K562 (cell line): Measurements from ENCODE around the gene TCFL5. TPM values are rescaled to one million over a fixed set of nuclear protein-coding genes. Genes with fewer than 3 reads are reported as not detected.

ENCODE experiments used
- ATAC-seq: fragments of 200-7000 bp; cut with Tn5 transposase; 3 replicates; pipeline ENCODE4 v1.9.1; 2020; ENCODE audit warnings: moderate library complexity
- BruUV-seq: library from RNA; stranded (reverse); fragments of 400-500 nt; replicated peaks from 2 replicates; lab custom pipeline; 2021; lab: Mats Ljungman, UMichigan
- CTCF ChIA-PET: fragments of 300-600 bp; formaldehyde crosslinking; extraction: SDS; loops from one replicate; lab custom pipeline; 2021; ENCODE audit warnings: low intra/inter-chr PET ratio; lab: Yijun Ruan, JAX
- POLR2A ChIA-PET: fragments of 300-600, 350-650 bp; sonication (Branson Sonifier 250); formaldehyde crosslinking; extraction: SDS; loops from one replicate; lab custom pipeline; 2021; ENCODE audit warnings: antibody characterized with exemption, inconsistent platforms; lab: Yijun Ruan, JAX
- DNase-seq, 4 experiments: peaks; one replicate each; pipeline versions ENCODE4 v3.0.0 to v3.0.0-alpha.2; 2011 to 2018; ENCODE audit warnings: low spot score in 3 of 4, mixed read lengths in 3 of 4; ENCODE audit errors: extremely low read depth in 1 of 4
- FAIRE-seq: peaks from 2 replicates; lab custom pipeline; 2011; peaks lifted over from hg19 to GRCh38; lab: Jason Lieb, UNC
- H2AFZ ChIP-seq: 2 replicates; pipeline ENCODE4 v1.6.0; 2011; ENCODE audit warnings: low read depth, low read length, control low read depth, inconsistent platforms
- H3K27ac ChIP-seq: fragments of 200-600 bp; 3 replicates; pipeline ENCODE4 v1.8.0; 2011; ENCODE audit warnings: low read depth, mild to moderate bottlenecking, control low read depth, inconsistent platforms, low read length, moderate library complexity, mixed read lengths; ENCODE audit errors: extremely low read depth
- H3K27me3 ChIP-seq, 2 experiments: fragments of 300-600 bp in 1 of 2; 2 replicates in 1 of 2; 3 replicates in 1 of 2; pipeline versions ENCODE4 v1.6.0 to v1.8.0; 2011; ENCODE audit warnings: inconsistent platforms in 2 of 2, low read length in 2 of 2, mild to moderate bottlenecking in 1 of 2, mixed read lengths in 1 of 2, moderate library complexity in 1 of 2; ENCODE audit not compliant: control insufficient read depth in 2 of 2, insufficient read depth in 2 of 2
- H3K36me3 ChIP-seq: fragments of 300-600 bp; 3 replicates; pipeline ENCODE4 v1.8.0; 2011; ENCODE audit warnings: mild to moderate bottlenecking, low read length, inconsistent platforms; ENCODE audit not compliant: control insufficient read depth, insufficient read depth
- H3K4me1 ChIP-seq, 2 experiments: fragments of 200-600 bp in 1 of 2; replicated peaks in 1 of 2; 2 replicates in 1 of 2; 3 replicates in 1 of 2; pipeline versions ENCODE4 v1.5.1 to v1.8.0; 2011; ENCODE audit warnings: inconsistent platforms in 2 of 2, low read length in 2 of 2, mild to moderate bottlenecking in 1 of 2, mixed read lengths in 1 of 2, moderate library complexity in 1 of 2; ENCODE audit not compliant: control insufficient read depth in 2 of 2, insufficient read depth in 2 of 2
- H3K4me2 ChIP-seq: 2 replicates; pipeline ENCODE4 v1.6.1; 2011; ENCODE audit warnings: low read length, control low read depth, inconsistent platforms, mixed read lengths; ENCODE audit not compliant: insufficient read depth
- H3K4me3 ChIP-seq: fragments of 200-600 bp; sonication (generic), shearing (Covaris generic); 2 replicates; pipeline ENCODE4 v1.5.1; 2016; ENCODE audit warnings: control low read depth, inconsistent platforms
- H3K79me2 ChIP-seq: fragments of 200-600 bp; 3 replicates; pipeline ENCODE4 v1.8.0; 2011; ENCODE audit warnings: low read length, inconsistent platforms; ENCODE audit not compliant: control insufficient read depth, insufficient read depth
- H3K9ac ChIP-seq, 2 experiments: 2 replicates each; pipeline versions ENCODE4 v1.6.0 to v1.6.1; 2011; ENCODE audit warnings: low read depth in 2 of 2, low read length in 2 of 2, control low read depth in 1 of 2, inconsistent platforms in 1 of 2, mild to moderate bottlenecking in 1 of 2, mixed read lengths in 1 of 2; ENCODE audit not compliant: insufficient read depth in 1 of 2
- H3K9me1 ChIP-seq: one replicate; pipeline ENCODE4 v1.6.0; 2011; ENCODE audit warnings: inconsistent platforms, mild to moderate bottlenecking, low read length, moderate library complexity; ENCODE audit not compliant: control insufficient read depth, insufficient read depth
- H3K9me3 ChIP-seq: replicated peaks from 2 replicates; pipeline ENCODE4 v1.5.1; 2011; ENCODE audit warnings: low read depth, low read length, inconsistent platforms; ENCODE audit not compliant: control insufficient read depth, insufficient read depth
- H4K20me1 ChIP-seq: replicated peaks from 2 replicates; pipeline ENCODE4 v1.6.1; 2011; ENCODE audit warnings: low read length, inconsistent platforms, mixed read lengths; ENCODE audit not compliant: control insufficient read depth, insufficient read depth
- ARHGAP35 ChIP-seq: fragments of 450-650 bp; IDR thresholded peaks from 2 replicates; pipeline ENCODE4 v1.6.1; 2018; ENCODE audit not compliant: partially characterized antibody
- HEY1 ChIP-seq: fragments of 250-450 bp; sonication (Bioruptor Pico); IDR thresholded peaks from 2 replicates; pipeline ENCODE4 v1.5.0; 2020; ENCODE audit warnings: mild to moderate bottlenecking, moderate library complexity, borderline replicate concordance
- KDM4B ChIP-seq, 2 experiments: fragments of 450-650 bp in 1 of 2; sonication (generic) in 1 of 2; IDR thresholded peaks; 2 replicates each; pipeline ENCODE4 v1.6.1; 2016 to 2017; ENCODE audit warnings: borderline replicate concordance in 2 of 2, antibody characterized with exemption in 1 of 2, low read depth in 1 of 2, mild to moderate bottlenecking in 1 of 2
- REST ChIP-seq, 2 experiments: fragments of 450-650 bp; formaldehyde crosslinking in 1 of 2; IDR thresholded peaks; 2 replicates each; pipeline versions ENCODE4 v1.4.0 to v1.6.1; 2014 to 2020; ENCODE audit warnings: mild to moderate bottlenecking in 2 of 2, borderline replicate concordance in 1 of 2, low read depth in 1 of 2
- SMAD1 ChIP-seq: fragments of 150-350 bp; IDR thresholded peaks from 2 replicates; pipeline ENCODE4 v1.6.1; 2014; ENCODE audit warnings: low read length, low read depth; ENCODE audit not compliant: partially characterized antibody
- TCFL5 ChIP-seq: fragments of 250-450 bp; sonication (Bioruptor Pico); conservative IDR thresholded peaks from 2 replicates; pipeline ENCODE4 v1.6.1; 2021; ENCODE audit warnings: mild to moderate bottlenecking, moderate library complexity, matching md5 sums
- ZNF347 ChIP-seq: fragments of 450-650 bp; formaldehyde crosslinking; IDR thresholded peaks from 2 replicates; pipeline ENCODE4 v1.4.0; 2020; ENCODE audit warnings: low read depth, mild to moderate bottlenecking, moderate library complexity
- WGBS: fragments of 100-300 bp; shearing (Covaris generic); methylation state at CpG from one replicate; pipeline ENCODE4 v1.1.6; 2016; ENCODE audit warnings: low coverage, mixed read lengths; ENCODE audit not compliant: insufficient coverage; ENCODE audit errors: missing lambda C conversion rate; 5-methylcytosine and 5-hydroxymethylcytosine counted together
- in situ Hi-C: fragments of 300-500 bp; cut with MboI; formaldehyde crosslinking; loops from 4 replicates; pipeline ENCODE4 v1.15.0; 2018; ENCODE audit warnings: inconsistent platforms, mixed read lengths
- intact Hi-C: fragments of 100-400 bp; cut with micrococcal nuclease; formaldehyde crosslinking; loops from 2 replicates; pipeline ENCODE4 v1.14.2; 2022
- polyA plus RNA-seq, 8 experiments: library from polyadenylated mRNA; depleted of rRNA in 4 of 8; stranded (reverse) in 5 of 8; unstranded in 3 of 8; fragments of >200 nt; fragmentation: Nextera tagmentation in 2 of 8; fragmentation: Illumina TruSeq in 1 of 8; extraction: Ambion mirVana in 2 of 8; extraction: Trizol in 1 of 8; gene quantifications; 2 replicates each; pipeline versions ENCODE4 v1.2.1 to v1.2.3, GENCODE V29; 2011 to 2014; ENCODE audit warnings: inconsistent platforms in 1 of 8, missing spikeins in 1 of 8
- total RNA-seq, 7 experiments: library from RNA; depleted of rRNA in 6 of 7; stranded (reverse); fragments of >200 nt in 6 of 7; fragmentation: Illumina TruSeq in 2 of 7; extraction: Trizol in 2 of 7; gene quantifications; 2 replicates each; pipeline versions ENCODE4 v1.2.1 to v1.2.3, GENCODE V29; 2011 to 2021; ENCODE audit warnings: low replicate concordance in 1 of 7

Gene TCFL5
- total and polyA plus RNA-seq, 9 of the 15 experiments (the other 6 are each of a cell fraction or from before 2014, with no cell fraction given): 1.00 to 12.6 (median 9.1) TPM

GRCh38 chr20:62819494-62820174 lies 42.0 kb downstream of the TCFL5 start:
- Histone ChIP-seq H3K9me3 (no peaks in the 10 kb centered on the region), H3K9me1 (no peaks in the 10 kb centered on the region), H3K4me1 (peaks cover 15 to 100% of the 10 kb centered on the region in 2 experiments), H4K20me1 (peaks cover 6% of the 10 kb centered on the region; the same call in 1 of the 2 replicates), H2AFZ (no peak overlapping the region), H3K9ac (no peak overlapping the region), H3K4me3 (no peak overlapping the region), H3K79me2 (no peaks in the 10 kb centered on the region), H3K27ac (no peak overlapping the region), H3K4me2 (no peak overlapping the region), H3K27me3 (peaks cover 0 to 10% of the 10 kb centered on the region in 2 experiments; a peak in 3 of 5 replicates), H3K36me3 (no peaks in the 10 kb centered on the region)
- 28% methylated on average over 10 of the region's 16 CpGs for WGBS
- in situ Hi-C loops (loop anchor here (10.0 kb wide), 1 partner anchor 195 kb away; no protein-coding TSS in a partner anchor), intact Hi-C loops (loop anchor here (10.0 kb wide), 1 partner anchor 55 kb away; no protein-coding TSS in a partner anchor)
- BruUV-seq: no TSS peak
- no peak for ATAC-seq
- no peak for FAIRE-seq
- DNase-seq: no peak
- POLR2A ChIA-PET: interaction anchor here (0.7 to 1.4 kb wide), 2 partner anchors 10 to 176 kb away, joined by 3 to 6 read pairs; no protein-coding TSS in a partner anchor
- CTCF ChIA-PET: no interaction called here
- TF ChIP-seq SMAD1: no peak
- no peak for TF ChIP-seq REST (IDR thresholded peaks at IDR 0.05; ENCODE audit: borderline replicate concordance)
- TF ChIP-seq REST (CRISPR knock-in tag; IDR thresholded peaks at IDR 0.05; ENCODE audit: low read depth): no peak
- TF ChIP-seq ZNF347: no peak
- no peak for TF ChIP-seq KDM4B (IDR thresholded peaks at IDR 0.05; ENCODE audit: borderline replicate concordance in 2 of 2, low read depth in 1 of 2)
- TF ChIP-seq TCFL5 (CRISPR knock-in tag): no peak
- no peak for TF ChIP-seq HEY1 (CRISPR knock-in tag)
- no peak for TF ChIP-seq ARHGAP35
